Fibroblast of lung (primary cell): Measurements from ENCODE around the gene DNMT3A.

Experiments
- EZH2 ChIP-seq: IDR thresholded peaks from 2 replicates; pipeline ENCODE4 v1.5.1; 2012; ENCODE audit warnings: low read length, control low read depth, mild to moderate bottlenecking; ENCODE audit errors: missing control alignments
- TF ChIP-seq, protein P1 (sequence below), 2 donors: IDR thresholded peaks in 1 of 2; conservative IDR thresholded peaks in 1 of 2; 1 replicate in 1 of 2; 2 replicates in 1 of 2; pipeline ENCODE4 v1.5.1; 2011 to 2012; ENCODE audit warnings: low read length in 2 of 2, control low read depth in 1 of 2, inconsistent platforms in 1 of 2, low read depth in 1 of 2, mild to moderate bottlenecking in 1 of 2

DNA sequence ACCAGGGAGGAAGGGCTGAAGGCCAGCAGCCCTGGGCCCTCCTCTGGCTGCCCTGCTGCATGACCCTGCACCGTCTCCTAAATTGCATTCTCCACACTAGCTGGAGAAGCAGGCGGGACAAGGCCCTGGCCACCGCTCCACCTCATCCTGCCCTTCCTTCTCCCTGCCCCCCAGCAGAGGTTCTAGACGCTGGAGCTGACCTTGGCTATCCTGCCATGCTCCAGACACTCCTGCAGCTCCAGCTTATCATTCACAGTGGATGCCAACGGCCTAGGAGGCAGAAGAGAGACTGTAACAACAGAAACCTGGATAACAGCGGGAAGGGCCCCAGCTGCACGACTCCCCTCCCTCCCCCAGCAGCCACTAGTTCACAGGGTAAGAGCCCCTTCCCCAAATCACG, 105.0 kb downstream of the DNMT3A start:
- TF ChIP-seq, protein P1, sequence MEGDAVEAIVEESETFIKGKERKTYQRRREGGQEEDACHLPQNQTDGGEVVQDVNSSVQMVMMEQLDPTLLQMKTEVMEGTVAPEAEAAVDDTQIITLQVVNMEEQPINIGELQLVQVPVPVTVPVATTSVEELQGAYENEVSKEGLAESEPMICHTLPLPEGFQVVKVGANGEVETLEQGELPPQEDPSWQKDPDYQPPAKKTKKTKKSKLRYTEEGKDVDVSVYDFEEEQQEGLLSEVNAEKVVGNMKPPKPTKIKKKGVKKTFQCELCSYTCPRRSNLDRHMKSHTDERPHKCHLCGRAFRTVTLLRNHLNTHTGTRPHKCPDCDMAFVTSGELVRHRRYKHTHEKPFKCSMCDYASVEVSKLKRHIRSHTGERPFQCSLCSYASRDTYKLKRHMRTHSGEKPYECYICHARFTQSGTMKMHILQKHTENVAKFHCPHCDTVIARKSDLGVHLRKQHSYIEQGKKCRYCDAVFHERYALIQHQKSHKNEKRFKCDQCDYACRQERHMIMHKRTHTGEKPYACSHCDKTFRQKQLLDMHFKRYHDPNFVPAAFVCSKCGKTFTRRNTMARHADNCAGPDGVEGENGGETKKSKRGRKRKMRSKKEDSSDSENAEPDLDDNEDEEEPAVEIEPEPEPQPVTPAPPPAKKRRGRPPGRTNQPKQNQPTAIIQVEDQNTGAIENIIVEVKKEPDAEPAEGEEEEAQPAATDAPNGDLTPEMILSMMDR (conservative IDR thresholded peaks at IDR 0.05 in 1 of 2, IDR thresholded peaks at IDR 0.05 in 1 of 2; ENCODE audit: low read depth in 1 of 2, low read length in 2 of 2), result no peak
- no peak for TF ChIP-seq EZH2
